HL-60 (cell line): Measurements from ENCODE around the gene KLF12.

Experiments used
- DNase-seq, 2 experiments: peaks; one replicate each; pipeline ENCODE4 v3.0.0-alpha.2; 2010 to 2020; ENCODE audit warnings: low read depth in 1 of 2, low spot score in 1 of 2
- H3K27ac ChIP-seq: fragments of 250-450 bp; sonication (Bioruptor Pico); replicated peaks from 2 replicates; pipeline ENCODE4 v1.5.1; 2020; ENCODE audit warnings: mild to moderate bottlenecking, moderate library complexity
- H3K27me3 ChIP-seq: fragments of 250-450 bp; sonication (Bioruptor Pico); 2 replicates; pipeline ENCODE4 v1.5.1; 2021; ENCODE audit warnings: mild to moderate bottlenecking, moderate library complexity; ENCODE audit not compliant: insufficient read depth, poor library complexity, severe bottlenecking
- H3K4me3 ChIP-seq: replicated peaks from 2 replicates; pipeline ENCODE4 v1.5.1; 2011; ENCODE audit warnings: mild to moderate bottlenecking, control low read depth, low read length; ENCODE audit not compliant: insufficient read depth
- GABPA ChIP-seq: IDR thresholded peaks from 2 replicates; pipeline ENCODE4 v1.6.1; 2012; ENCODE audit warnings: low read depth
- POLR2AphosphoS5 ChIP-seq: IDR thresholded peaks from 2 replicates; pipeline ENCODE4 v1.6.1; 2012; ENCODE audit warnings: low read depth
- SPI1 ChIP-seq: IDR thresholded peaks from 2 replicates; pipeline ENCODE4 v1.6.1; 2012; ENCODE audit warnings: low read depth, mild to moderate bottlenecking, borderline replicate concordance
- TF ChIP-seq, protein P1 (sequence below): IDR thresholded peaks from one replicate; pipeline ENCODE4 v1.5.1; 2011; ENCODE audit warnings: low read length, control low read depth, inconsistent platforms; ENCODE audit not compliant: insufficient read depth
- TF ChIP-seq, protein P2 (sequence below): IDR thresholded peaks from 2 replicates; pipeline ENCODE4 v1.6.1; 2012; ENCODE audit warnings: low read depth; ENCODE audit not compliant: insufficient replicate concordance

The KLF12 gene

DNA sequence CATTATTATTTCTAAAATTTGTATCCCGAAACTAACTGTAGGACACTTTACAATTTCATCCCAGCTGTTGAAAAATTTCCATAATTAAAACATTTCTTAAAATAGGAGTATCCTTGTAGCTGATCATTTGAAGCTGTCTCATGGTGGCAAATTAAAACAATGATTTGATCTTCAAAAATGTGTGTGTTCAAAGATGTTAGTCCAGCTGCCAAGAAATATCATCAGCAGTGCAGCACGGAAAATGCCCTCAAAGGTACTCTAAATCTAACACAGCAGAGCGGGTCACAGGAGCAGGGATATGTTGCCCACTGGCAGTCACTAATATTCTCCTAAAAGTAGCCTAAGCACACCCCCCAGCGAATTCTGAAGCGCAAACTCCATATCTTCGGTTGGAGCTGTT, 31.0 kb downstream of the KLF12 start:
- no peak for DNase-seq
- no peaks in the 10 kb centered on the region for H3K27me3 ChIP-seq

GRCh38 chr13:74102691-74103090, 31.5 kb downstream of the KLF12 start:
- Histone ChIP-seq H3K27me3 (no peaks in the 10 kb centered on the region), H3K27ac (no peak overlapping the region), H3K4me3 (no peak overlapping the region)
- TF ChIP-seq, protein P1, sequence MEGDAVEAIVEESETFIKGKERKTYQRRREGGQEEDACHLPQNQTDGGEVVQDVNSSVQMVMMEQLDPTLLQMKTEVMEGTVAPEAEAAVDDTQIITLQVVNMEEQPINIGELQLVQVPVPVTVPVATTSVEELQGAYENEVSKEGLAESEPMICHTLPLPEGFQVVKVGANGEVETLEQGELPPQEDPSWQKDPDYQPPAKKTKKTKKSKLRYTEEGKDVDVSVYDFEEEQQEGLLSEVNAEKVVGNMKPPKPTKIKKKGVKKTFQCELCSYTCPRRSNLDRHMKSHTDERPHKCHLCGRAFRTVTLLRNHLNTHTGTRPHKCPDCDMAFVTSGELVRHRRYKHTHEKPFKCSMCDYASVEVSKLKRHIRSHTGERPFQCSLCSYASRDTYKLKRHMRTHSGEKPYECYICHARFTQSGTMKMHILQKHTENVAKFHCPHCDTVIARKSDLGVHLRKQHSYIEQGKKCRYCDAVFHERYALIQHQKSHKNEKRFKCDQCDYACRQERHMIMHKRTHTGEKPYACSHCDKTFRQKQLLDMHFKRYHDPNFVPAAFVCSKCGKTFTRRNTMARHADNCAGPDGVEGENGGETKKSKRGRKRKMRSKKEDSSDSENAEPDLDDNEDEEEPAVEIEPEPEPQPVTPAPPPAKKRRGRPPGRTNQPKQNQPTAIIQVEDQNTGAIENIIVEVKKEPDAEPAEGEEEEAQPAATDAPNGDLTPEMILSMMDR: no peak
- TF ChIP-seq POLR2AphosphoS5: no peak
- no peak for TF ChIP-seq GABPA
- TF ChIP-seq, protein P2, sequence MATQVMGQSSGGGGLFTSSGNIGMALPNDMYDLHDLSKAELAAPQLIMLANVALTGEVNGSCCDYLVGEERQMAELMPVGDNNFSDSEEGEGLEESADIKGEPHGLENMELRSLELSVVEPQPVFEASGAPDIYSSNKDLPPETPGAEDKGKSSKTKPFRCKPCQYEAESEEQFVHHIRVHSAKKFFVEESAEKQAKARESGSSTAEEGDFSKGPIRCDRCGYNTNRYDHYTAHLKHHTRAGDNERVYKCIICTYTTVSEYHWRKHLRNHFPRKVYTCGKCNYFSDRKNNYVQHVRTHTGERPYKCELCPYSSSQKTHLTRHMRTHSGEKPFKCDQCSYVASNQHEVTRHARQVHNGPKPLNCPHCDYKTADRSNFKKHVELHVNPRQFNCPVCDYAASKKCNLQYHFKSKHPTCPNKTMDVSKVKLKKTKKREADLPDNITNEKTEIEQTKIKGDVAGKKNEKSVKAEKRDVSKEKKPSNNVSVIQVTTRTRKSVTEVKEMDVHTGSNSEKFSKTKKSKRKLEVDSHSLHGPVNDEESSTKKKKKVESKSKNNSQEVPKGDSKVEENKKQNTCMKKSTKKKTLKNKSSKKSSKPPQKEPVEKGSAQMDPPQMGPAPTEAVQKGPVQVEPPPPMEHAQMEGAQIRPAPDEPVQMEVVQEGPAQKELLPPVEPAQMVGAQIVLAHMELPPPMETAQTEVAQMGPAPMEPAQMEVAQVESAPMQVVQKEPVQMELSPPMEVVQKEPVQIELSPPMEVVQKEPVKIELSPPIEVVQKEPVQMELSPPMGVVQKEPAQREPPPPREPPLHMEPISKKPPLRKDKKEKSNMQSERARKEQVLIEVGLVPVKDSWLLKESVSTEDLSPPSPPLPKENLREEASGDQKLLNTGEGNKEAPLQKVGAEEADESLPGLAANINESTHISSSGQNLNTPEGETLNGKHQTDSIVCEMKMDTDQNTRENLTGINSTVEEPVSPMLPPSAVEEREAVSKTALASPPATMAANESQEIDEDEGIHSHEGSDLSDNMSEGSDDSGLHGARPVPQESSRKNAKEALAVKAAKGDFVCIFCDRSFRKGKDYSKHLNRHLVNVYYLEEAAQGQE: no peak
- no peak for TF ChIP-seq SPI1
- no peak for DNase-seq

More for the DNA sequence above, 31.0 kb downstream of the KLF12 start:
- Histone ChIP-seq H3K4me3 (no peak overlapping the region), H3K27ac (no peak overlapping the region)
- TF ChIP-seq POLR2AphosphoS5: no peak
- TF ChIP-seq, protein P1: no peak
- no peak for TF ChIP-seq GABPA
- no peak for TF ChIP-seq SPI1
- TF ChIP-seq, protein P2: no peak

DNA sequence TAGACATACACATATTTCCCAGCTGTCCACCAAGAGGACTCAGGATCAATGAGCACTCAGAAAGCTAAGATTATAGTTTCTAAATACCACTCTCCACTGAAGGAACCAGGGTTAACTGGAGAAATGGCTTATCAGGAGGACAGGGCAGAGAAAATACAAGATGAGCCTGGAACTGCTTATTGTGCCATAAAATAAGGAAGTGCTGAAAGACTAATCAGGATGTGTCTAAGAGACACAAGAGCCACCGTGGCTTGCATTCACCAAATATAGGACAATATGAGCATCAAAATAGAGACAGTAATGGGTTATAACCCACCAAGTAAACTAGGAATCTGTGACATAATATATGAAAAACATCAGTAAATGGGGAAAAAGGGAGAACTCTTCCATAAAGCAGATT, 32.8 kb downstream of the KLF12 start:
- H3K27me3 ChIP-seq: no peaks in the 10 kb centered on the region
- no peak for DNase-seq
- no peak overlapping the region for H3K4me3 ChIP-seq
- TF ChIP-seq SPI1: peak; percentile 75
- TF ChIP-seq, protein P2: no peak
- TF ChIP-seq POLR2AphosphoS5: no peak
- no peak overlapping the region for H3K27ac ChIP-seq

GRCh38 chr13:74098077-74098476, 36.1 kb downstream of the KLF12 start:
- no peak overlapping the region for H3K27ac ChIP-seq
- peaks cover 5% of the 10 kb centered on the region for H3K27me3 ChIP-seq
- no peak for DNase-seq
- no peak overlapping the region for H3K4me3 ChIP-seq
- no peak for TF ChIP-seq GABPA
- no peak for TF ChIP-seq SPI1
- TF ChIP-seq, protein P2: no peak
- TF ChIP-seq, protein P1: no peak
- TF ChIP-seq POLR2AphosphoS5: no peak
